Esophagus mucosa (tissue), 1 donor: ENCODE measurements around the gene ACVR1. TPM values are rescaled to one million over a fixed set of nuclear protein-coding genes. Genes with fewer than 3 reads are reported as not detected.
"Not testable (repeated sequence)": the region's sequence is repeated elsewhere in the genome, so short reads cannot be mapped to it uniquely, and the experiment has no call there.

Experiments used
- ATAC-seq: fragments of 200-7000 bp; cut with Tn5 transposase; one replicate; pipeline ENCODE4 v1.9.1; 2020
- total RNA-seq: library from RNA; stranded (reverse); gene quantifications from one replicate; pipeline ENCODE4 v1.2.4, GENCODE V29; 2023
- donor health status: DM: yes; HTN: yes; CAD: no.

The ACVR1 gene
- total RNA-seq, 1 donor from 2014 or later: 12.6 TPM

DNA sequence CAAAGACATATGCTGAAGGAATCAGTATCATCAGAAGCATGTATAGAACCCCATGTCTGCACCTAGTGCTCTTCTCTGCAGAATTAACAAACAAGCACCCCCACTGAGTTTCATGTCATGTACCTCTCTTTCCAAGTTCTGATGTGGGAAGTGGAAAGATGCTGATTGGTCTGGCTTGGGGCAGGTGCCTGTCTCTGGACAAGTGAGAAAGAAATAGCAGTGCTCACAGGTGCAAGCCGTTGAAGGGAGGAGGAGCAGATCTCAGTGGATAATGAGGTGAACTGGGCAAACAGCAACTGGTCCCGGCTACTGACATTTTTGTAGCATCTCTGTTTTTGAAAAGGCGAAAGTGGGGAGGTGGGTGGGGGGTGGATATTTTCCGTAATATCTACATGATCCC lies 17.5 kb upstream of the ACVR1 start:
- no peak for ATAC-seq

DNA sequence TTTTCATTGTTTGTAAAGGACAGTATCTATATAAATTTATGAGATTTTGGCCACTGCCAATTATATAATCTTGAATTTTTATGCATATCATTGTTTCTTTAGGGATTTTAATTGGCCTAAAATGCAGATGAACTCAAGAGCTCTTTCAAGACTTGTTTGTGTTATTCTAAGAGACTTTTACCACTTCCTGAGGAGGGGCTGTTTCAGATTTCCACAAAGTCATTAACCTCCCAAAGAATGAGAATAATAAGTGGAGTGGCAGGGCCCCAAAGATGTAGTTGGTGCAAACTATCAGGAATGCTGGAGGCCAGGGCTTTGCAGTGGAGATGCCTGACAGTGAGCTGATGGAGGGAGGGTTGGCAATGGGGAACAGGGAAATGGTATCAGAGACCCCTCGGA lies 15.5 kb upstream of the ACVR1 start:
- ATAC-seq: no peak

DNA sequence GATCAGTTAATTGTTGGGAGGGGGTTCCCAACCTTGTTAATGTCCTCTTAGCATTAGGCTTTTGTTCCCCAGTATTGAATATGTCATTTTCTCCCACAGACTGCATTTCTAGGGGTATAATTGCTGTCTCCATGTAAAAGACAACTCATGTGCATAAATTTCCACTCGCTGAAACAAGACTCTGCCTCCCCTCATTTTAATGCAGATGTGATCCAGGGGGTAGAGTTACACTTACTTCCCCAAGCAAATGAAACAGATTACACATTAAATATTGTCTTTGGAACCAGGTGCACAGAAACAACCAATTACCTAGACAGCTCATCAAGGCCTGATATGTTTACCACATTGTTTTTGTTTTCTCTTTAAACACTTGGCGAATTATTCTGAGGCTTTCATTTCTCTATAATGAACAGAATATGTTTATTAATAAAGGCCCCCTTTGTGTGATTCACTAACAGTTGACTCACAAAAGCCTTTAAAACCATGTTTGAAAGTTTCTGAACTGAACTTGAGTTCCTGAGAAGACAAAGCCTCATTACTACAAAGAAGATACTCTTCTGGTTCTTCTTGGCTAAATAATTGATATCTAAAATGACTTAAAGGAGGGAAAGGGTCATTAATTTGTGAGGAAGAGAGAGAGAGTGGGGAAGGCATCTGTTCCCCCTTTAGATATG lies 15.0 kb upstream of the ACVR1 start:
- ATAC-seq: no peak

DNA sequence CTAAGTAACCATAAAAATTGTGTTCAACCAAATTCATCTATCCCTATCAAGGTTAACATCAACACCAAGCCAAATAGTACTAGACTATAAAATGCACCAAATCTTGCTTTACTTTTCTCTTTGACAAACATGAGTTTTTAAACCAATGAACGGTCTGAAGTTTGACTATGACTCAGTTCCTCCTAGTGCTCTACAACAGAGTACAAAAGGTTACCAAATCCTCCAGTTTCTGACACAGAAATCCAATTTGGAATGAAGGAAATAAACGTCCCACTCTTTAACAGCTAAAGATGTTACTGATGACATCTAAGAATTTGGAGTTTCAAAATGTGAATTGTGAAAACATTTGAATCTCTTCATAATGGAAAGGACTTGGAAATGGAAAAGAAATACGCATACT lies 11.8 kb upstream of the ACVR1 start:
- ATAC-seq: no peak

DNA sequence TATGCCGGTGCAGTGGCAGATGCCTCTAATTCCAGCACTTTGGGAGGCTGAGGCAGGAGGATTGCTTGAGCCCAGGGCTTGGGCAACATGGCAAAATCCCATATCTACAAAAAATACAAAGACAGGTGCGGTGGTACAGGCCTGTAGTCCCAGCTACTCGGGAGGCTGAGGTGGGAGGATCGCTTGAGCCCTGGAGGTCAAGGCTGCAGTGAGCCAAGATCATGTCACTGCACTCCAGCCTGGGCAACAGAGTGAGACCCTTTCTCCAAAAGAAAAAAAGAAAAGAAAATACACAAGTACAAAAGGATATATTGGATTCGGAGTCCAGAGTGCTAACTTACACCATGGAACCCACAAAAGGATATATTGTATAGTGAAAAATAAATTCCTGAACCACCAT lies 8.4 kb upstream of the ACVR1 start:
- ATAC-seq: not testable (repeated sequence)

DNA sequence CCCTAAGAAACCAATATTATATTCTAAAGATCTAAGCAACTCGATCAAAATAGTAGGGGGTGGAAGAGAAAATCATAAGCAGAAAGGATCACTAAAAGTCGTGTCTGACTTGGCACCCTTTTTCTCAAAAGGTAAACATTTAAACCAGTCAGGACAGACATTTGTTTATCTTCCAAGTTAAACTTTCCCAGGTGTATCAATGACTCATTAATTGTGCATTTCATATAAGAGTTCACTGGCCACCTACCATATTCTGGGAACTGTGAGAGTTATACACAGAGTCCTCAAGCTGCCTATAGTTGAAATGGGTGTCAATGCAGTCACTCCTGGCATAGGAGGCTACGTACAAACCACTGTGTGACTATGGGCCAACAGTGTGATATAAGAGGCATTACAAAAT lies 4.8 kb upstream of the ACVR1 start:
- no peak for ATAC-seq

DNA sequence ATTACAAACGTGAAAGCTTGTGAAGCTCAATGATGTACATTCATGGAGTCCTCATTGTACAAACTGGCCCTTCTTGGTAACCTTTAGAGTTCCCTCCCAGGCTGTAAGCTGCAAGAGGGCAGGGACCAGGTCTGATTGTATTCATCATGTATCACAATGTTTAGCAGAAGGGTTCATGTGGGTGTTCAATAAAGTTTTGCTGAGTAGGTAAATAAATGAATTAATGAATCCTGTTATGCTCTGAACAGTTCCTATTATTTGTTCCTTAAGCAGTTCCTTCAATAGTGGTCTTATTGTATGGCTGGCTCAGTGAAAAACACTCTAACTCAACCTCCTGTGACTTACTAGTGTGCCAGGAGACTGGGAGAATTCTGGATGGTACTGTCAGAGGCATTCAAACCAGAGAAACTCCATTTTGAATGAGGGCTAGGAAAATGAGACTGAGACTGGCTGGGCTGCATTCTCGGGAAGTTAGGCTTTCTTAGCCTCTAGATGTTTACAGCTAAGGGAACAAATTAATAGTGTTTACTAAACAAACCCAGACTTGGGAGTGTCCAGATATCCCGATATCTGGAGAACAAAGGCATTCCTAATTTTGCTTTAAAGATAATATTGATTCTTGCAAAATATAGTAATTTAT lies 1.8 kb upstream of the ACVR1 start:
- ATAC-seq: no peak

DNA sequence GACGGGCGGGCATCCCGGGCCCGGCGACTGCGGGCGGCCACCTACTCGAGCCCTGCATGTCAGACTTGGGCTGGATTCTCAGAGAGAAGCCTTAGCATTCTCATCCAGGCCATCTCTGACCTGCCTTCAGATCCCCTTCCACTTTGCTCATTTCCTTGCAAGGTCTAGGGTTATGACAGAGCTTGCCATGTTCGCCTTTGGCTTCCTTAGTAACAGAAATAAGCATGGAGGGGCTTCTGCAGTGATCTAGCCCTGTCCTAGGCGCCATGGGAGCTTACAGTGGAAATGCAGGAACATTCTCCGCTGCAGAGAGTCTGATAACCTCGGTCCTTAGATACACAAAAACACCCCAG lies 632 bp upstream of the ACVR1 start:
- ATAC-seq: no peak

DNA sequence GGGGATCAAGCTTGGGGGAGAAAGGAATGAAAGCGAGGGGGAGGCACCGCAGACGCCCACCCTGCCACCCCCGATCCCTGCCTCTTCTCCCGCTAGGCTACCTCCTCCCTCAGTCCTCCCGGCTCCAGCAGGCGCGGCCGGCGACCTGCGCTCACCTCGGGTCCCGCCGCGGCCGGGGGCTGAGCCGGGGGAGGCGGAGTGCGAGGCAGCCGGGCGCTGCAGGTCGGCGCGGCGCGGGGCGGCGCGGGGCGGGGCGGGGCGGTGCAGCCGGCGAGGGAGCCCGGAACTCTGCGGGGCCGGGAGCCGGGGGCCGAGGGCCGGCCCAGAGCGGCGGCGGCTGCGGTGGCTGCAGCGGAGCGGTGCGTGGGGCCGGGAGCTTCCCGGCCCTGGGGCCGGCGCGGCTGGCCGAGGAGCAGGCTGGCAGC lies 477 bp downstream of the ACVR1 start:
- peak; percentile 66 for ATAC-seq

DNA sequence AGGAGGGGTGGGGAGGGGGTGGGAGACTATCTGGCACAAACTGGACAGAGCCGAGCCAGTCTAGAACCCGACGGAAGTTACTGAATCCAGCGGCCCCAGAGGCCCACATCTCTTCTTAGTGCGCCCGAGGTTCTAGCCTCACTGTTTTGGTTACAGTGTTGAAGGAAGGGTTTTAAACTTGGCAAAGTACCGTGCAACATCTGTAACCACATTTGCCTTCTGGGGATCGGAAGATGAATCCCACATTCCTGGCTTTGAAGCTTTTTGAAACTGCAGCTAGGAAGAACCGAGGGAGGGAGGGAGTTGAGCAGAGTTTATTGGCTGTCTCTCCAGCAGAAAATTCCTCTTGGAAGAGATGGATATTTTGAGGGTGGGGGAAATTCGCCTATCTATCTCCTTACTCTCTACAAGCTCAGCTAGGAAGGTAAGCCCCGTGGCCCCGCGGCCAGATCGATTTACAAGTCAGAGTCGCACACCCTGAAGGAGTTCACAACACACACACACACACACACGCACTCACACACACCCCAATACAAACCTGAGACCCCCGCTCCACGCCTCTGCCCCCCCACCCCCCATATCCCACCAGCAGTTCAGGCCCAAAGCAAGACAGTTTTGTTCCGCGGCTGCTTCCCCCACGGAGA lies 1.0 kb downstream of the ACVR1 start:
- ATAC-seq: no peak

DNA sequence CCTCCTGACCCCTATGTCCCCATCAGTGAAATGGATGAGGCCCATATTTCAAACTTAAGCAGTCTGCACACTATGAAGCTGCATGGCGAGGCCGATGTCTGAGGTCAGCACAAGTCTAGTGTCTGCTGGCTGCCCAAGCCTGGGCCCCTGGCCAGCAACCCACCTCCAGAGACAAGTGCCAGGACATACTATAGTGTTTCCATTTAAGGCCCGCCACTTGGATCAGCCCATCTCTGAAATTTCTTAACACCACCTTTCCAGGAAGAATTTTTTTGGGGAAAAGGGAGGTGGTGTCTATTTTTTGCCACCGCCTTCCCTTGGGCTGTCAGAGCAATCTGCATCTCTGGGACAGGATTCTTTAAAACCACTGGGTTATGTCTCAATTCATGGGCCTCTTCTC lies 1.8 kb downstream of the ACVR1 start:
- no peak for ATAC-seq

DNA sequence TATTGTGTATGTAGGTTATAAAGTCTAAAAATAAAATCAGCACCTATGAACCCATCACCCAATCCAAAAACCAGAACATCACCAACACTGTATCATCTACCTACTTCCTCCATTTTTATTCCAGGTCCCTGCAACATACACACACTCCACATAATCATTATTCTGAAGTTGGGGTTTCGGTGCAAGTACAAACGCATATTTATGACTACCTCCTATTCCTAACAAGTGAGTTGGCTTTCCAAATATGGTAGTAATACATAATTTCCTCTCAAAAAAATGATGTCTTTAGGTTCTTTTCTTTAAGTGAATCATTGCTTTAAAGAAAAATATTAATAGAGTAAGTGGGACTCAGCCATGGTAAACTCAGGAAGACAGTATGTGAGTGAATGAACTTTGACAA lies 3.3 kb downstream of the ACVR1 start:
- ATAC-seq: no peak

DNA sequence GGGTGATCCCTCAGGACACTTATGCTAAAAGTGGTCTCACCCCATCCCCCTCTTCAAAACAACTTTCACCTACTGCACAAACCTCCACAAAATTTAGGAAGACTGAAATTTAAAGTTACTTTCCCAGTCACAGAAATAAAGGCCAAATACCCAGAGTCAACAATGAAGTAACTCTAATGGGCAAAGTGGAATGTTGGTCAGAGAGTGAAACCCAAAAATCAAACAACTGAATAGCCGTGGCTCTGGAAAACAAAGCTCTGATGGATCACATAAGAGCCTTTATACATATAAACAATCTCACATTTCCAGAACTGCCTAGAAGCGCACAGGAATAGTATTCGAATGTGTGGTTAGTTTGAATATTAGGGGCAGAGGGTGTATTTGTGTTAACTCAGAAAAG lies 4.7 kb downstream of the ACVR1 start:
- no peak for ATAC-seq

DNA sequence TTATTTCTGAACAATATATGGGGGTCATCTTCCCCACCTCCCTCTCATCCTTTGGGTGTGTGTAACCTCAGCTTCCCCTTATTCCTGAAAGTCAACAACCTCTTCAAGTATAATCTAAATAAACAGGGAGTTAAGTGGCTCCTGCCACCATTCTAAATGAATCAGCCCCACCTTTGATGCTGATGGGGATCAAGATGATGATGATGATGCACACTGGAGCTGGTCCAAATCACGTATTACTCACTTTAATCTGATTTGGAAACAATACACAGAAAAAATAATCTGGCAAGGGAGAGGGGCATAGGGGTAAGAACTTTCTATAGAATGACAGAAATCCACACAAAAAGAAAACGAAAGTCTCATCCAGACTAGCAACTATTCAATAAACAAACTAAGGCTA lies 7.1 kb downstream of the ACVR1 start:
- no peak for ATAC-seq

DNA sequence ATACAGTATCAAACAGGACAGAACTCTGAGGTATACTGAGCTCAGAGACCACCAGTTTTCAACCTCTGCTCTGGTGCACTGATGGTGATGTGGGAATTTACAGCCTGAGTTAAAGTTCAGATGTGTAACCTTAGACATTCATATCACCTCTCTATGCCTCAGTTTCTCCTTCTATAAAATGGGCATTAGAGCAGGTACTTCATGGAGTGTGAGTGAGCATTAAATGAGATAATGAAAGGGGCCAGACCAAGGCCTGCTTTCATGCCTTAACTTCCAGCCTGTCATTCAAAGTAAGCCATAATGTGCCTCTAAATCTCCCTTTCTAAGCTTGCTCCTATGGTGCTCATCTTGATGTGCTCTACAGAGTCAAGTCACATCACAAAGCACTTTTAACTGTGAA lies 8.4 kb downstream of the ACVR1 start:
- no peak for ATAC-seq

DNA sequence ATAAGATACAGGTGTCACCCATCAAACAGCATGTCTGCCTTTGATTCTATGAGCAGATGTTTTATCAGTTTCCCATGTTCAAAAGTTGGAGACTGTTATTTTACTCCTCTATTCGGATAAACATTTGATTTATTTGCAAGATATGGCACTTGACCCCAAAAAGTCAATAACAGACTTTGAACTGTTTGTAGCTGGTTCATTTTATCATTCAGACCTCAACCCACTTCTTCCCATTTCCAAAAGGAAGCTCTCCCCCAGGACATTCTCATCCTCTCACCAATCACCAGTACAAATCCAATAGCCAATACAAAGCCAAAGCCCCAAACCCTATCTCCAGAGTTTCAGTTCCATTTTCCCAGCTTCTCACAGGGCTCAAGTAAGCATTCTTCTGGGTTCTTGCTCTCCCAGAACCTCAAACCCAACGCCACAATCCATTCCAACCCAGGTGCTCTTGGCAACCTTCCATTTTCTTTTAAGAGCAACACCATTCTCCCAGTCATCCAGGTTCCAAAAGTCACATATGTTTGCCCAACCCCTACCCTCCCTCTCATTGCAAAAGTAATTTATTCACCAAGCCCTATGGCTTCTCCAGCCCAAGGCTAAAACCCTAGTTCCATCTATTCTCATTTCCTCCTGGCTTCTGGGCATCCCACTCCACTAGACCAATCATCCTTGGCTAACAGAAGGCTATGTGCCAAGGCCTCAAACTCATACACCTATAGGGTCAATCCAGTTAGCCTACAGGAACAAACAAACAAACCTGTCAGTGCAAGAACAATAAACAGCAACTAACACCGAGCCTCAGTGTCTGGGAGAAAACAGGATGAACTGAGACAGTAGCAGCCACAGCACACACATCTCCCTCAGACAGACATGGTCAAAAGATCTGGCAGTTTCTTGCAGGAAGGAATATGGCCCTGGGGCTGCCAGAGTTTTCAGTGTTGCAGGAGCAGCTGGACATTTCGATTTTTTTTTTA lies 9.2 kb downstream of the ACVR1 start:
- ATAC-seq: no peak

DNA sequence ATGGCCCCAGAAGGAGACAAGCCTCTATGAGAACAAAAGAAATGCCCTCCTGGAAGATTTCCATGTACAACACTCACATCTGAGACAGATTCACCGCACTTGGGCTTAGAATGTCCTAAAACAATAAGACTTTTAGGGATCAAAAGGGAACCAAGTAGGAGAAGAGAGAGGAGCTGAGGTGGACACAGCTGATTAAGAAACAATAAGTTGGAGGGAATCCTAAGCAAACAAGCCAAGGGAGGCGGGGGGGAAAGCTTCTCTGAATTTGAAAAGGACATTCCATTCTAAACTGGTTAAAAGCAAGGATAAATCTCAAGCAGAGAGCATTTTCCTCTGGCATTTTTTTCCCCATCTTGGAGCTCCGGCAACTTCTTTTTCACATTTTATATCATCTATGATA lies 9.9 kb downstream of the ACVR1 start:
- no peak for ATAC-seq

DNA sequence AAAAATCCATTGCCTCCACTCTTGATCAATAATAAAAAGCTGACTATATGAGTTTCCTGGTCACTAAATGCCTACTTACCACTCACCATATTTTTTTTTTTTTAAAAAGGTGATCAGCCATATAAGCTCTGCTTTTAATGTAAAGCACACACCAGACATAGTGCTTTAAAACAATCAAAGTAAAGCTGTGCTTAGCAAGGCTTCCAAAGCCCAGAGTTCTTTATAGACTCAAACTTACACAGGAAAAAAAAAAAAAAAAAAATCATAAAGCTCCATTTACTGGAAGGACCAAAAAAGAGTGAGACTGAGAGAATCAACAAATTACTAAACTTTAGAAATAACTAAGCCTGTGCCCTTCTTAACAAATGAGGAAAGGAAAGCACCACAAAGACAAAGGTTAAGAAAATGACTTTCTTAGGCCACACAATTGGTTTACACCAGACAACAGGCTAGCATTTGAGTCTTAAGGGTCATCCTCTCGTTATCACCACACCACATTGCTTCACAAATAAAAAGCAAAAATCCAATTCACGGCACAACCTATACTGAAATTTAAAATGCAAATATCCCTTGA lies 11.2 kb downstream of the ACVR1 start:
- no peak for ATAC-seq

DNA sequence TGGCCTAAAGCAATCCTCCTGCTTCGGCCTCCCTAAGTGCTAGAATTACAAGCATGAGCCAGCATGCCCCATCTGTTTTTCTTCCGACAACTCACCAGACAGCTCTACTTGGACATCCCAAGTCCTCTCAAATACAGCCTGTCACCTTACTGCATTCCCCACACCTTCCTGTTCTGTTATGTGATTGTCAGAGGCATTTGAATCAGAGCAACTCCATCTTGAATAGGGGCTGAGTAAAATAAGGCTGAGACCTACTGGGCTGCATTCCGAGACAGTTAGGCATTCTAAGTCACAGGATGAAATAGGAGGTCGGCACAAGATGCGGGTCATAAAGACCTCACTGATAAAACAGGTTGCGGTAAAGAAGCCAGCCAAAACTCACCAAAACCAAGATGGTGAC lies 17.3 kb downstream of the ACVR1 start:
- no peak for ATAC-seq

DNA sequence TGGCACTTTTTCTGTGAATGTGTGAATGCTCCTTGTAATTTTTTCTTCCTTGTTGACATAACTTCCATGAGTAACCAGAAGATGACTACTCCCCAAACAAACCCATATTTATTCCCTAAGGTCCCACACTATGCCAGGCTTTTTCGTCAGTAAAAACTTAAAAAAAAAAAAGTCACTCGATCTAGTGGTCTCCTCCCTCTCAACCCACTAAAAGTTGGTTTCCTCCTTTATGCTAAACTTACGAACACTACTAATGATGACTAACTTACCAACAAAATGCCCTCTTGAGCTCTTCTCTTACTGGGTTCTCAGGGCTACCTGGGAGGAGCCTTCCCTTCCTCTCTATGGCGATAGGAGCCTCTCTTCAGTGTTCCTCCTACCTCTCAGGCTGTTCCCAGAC lies 18.2 kb downstream of the ACVR1 start:
- peak; percentile 29 for ATAC-seq

DNA sequence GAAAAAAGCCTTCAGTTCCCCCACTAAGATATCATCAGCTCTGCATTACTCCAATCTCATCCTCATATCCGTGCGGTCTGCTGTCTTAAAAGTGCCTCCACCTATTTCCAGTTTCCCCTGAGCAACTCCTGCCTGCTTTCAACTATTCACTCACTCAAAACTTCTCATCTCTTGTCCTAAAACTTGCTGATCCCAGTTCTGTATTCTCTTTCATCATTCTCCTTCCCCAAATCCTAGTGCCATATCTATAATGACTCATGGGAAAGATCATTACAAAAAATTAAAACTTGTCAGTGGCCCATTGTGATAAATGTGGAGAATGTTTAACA lies 20.0 kb downstream of the ACVR1 start:
- ATAC-seq: no peak

DNA sequence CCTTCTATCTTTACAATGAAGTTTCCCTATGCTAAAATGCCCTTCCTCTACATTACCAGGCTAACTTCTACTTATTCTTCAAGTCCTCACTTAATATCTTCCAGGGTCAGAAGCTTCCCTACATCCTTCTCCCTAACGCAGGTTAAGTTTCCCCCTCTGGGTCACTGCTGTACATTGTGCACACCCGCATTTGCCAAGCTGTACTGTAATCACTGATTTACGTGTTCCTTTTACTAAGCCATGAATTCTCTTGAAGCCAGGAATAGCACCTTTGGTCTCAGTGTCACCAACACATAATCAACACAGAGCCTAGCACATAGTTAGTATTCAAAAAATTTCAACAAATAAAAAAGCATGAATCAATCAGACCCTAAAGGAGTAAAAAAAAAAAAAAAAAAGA lies 22.3 kb downstream of the ACVR1 start:
- no peak for ATAC-seq

DNA sequence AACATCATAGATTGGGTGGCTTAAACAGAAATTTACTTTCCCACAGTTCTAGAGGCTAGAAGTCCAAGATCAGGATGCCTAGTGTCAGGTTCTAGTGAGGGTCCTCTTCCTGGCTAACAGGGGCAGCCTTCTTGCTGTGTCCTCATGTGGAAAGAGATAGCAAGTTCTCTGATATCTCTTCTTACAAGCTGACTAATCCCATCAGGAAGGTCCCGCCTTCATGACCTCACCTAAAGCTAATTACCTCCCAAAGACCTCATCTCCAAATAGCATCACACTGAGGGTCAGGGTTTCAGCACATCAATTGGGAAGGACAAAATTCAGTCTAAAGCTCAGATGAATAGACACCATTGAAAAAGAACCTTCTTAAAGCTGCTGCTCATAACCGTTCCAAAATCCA lies 22.9 kb downstream of the ACVR1 start:
- no peak for ATAC-seq
